Measurements from ENCODE around the gene PNPO.

DNA sequence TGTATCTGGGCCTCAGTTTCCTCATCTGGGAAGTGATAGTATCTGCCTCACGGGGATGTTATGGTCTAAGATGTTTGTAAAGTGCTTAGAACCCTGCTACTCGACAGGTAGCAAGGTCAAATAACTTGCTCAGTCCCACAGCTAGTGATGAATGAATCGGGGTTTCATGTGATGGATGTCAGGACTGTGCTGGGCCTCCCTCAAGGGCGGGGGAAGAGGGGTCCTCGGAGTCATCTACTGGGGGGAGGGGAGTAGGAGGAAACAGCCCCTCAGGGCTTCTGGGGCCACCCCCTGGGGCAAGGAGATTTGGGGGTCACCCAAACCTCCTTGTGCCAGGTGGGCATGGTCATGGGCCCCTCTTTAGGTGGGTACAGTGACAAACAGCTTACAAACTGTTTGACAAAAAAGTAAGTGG is 732 bp downstream of the PNPO start:
- TF ChIP-seq, protein P1, sequence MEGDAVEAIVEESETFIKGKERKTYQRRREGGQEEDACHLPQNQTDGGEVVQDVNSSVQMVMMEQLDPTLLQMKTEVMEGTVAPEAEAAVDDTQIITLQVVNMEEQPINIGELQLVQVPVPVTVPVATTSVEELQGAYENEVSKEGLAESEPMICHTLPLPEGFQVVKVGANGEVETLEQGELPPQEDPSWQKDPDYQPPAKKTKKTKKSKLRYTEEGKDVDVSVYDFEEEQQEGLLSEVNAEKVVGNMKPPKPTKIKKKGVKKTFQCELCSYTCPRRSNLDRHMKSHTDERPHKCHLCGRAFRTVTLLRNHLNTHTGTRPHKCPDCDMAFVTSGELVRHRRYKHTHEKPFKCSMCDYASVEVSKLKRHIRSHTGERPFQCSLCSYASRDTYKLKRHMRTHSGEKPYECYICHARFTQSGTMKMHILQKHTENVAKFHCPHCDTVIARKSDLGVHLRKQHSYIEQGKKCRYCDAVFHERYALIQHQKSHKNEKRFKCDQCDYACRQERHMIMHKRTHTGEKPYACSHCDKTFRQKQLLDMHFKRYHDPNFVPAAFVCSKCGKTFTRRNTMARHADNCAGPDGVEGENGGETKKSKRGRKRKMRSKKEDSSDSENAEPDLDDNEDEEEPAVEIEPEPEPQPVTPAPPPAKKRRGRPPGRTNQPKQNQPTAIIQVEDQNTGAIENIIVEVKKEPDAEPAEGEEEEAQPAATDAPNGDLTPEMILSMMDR (IDR thresholded peaks at IDR 0.05) = no peak
- no peak for TF ChIP-seq POLR2A (IDR thresholded peaks at IDR 0.05)

All from thyroid gland (tissue), 4 donors.